A673 (cell line): ENCODE measurements around the gene SOX5.

Experiments used
- EZH2 ChIP-seq: fragments of 200-600 bp; sonication (generic); IDR thresholded peaks from 2 replicates; pipeline ENCODE4 v1.6.1; 2017; ENCODE audit warnings: borderline replicate concordance, low read depth, mild to moderate bottlenecking, mixed read lengths, antibody characterized with exemption, low read length; ENCODE audit not compliant: poor library complexity, severe bottlenecking
- TF ChIP-seq, protein P1 (sequence below): fragments of 300-800, 200-600 bp; sonication (generic); conservative IDR thresholded peaks from 2 replicates; pipeline ENCODE4 v1.5.1; 2017; ENCODE audit warnings: low read depth, mild to moderate bottlenecking, antibody characterized with exemption, low read length, moderate library complexity, mixed read lengths

DNA sequence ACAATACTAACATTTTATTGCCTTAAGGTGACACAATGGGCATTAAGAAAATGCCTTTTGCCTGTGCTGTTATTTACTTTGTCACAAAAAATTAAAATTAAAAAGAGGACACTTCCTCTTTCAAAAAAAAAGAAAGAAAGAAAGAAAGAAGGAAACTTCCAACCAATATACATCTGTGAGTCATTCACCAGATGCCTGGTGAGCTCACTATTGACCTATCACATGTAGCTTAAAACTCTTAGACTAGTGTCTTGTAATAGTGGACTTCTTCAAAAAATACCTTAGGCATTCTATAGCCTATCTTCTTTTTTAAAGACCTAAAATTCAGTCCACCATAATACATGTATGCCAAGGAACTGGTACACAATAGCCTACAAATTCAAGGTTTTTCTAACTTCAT is 4.9 kb upstream of the SOX5 start:
- TF ChIP-seq, protein P1, sequence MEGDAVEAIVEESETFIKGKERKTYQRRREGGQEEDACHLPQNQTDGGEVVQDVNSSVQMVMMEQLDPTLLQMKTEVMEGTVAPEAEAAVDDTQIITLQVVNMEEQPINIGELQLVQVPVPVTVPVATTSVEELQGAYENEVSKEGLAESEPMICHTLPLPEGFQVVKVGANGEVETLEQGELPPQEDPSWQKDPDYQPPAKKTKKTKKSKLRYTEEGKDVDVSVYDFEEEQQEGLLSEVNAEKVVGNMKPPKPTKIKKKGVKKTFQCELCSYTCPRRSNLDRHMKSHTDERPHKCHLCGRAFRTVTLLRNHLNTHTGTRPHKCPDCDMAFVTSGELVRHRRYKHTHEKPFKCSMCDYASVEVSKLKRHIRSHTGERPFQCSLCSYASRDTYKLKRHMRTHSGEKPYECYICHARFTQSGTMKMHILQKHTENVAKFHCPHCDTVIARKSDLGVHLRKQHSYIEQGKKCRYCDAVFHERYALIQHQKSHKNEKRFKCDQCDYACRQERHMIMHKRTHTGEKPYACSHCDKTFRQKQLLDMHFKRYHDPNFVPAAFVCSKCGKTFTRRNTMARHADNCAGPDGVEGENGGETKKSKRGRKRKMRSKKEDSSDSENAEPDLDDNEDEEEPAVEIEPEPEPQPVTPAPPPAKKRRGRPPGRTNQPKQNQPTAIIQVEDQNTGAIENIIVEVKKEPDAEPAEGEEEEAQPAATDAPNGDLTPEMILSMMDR, result no peak
- TF ChIP-seq EZH2, result no peak
